DMS53 treated with DMSO at 0.1 percent for 48 hours (cell line): Measurements from ENCODE around the gene PAQR4.
"Not testable (repeated sequence)": the region's sequence is repeated elsewhere in the genome, so short reads cannot be mapped to it uniquely, and the experiment has no call there.

ENCODE experiments used
- DNase-seq: peaks from one replicate; lab custom pipeline; 2025; ENCODE audit not compliant: unreplicated experiment; lab: John Stamatoyannopoulos, UW

PAQR4 gene

GRCh38 chr16:2943716-2944115 lies 25.4 kb upstream of the PAQR4 start:
- DNase-seq = not testable (repeated sequence)

- DNase-seq = no peak
These were observed 22.5 kb upstream of the PAQR4 start for GRCh38 chr16:2946649-2947048.

- no peak for DNase-seq
These were observed 20.1 kb upstream of the PAQR4 start for GRCh38 chr16:2948807-2949704.

- DNase-seq = no peak
These were observed 19.3 kb upstream of the PAQR4 start for GRCh38 chr16:2949705-2950352.

- no peak for DNase-seq
These were observed 18.8 kb upstream of the PAQR4 start for GRCh38 chr16:2950353-2950724.

GRCh38 chr16:2950773-2951172 lies 18.4 kb upstream of the PAQR4 start:
- DNase-seq = no peak

- DNase-seq = no peak
These were observed 16.5 kb upstream of the PAQR4 start for GRCh38 chr16:2952679-2953078.

- peak; percentile 43 for DNase-seq
These were observed 15.2 kb upstream of the PAQR4 start for GRCh38 chr16:2953706-2954627.

- peak; percentile 42 for DNase-seq
These were observed 14.3 kb upstream of the PAQR4 start for GRCh38 chr16:2954656-2955381.

- no peak for DNase-seq
These were observed 13.7 kb upstream of the PAQR4 start for GRCh38 chr16:2955438-2955778.

- DNase-seq = no peak
These were observed 13.2 kb upstream of the PAQR4 start for GRCh38 chr16:2955779-2956578.

GRCh38 chr16:2956579-2956956 lies 12.6 kb upstream of the PAQR4 start:
- DNase-seq = no peak

- no peak for DNase-seq
These were observed 9.9 kb upstream of the PAQR4 start for GRCh38 chr16:2959206-2959605.

GRCh38 chr16:2960183-2961010 lies 8.8 kb upstream of the PAQR4 start:
- DNase-seq = no peak

GRCh38 chr16:2962334-2963073 lies 6.6 kb upstream of the PAQR4 start:
- DNase-seq = no peak

- no peak for DNase-seq
These were observed 6.0 kb upstream of the PAQR4 start for GRCh38 chr16:2963074-2963722.

GRCh38 chr16:2963723-2964474 lies 5.2 kb upstream of the PAQR4 start, which contains the start of gene KREMEN2:
TSS of gene KREMEN2 (plus strand) at chr16:2964275. CDS start at chr16:2964521, 246 bp downstream.
- DNase-seq = peak; percentile 50
